ENCODE results near the gene E4F1. TPM values are rescaled to one million over a fixed set of nuclear protein-coding genes. Genes with fewer than 3 reads are reported as not detected.
"Not testable (repeated sequence)": the region's sequence is repeated elsewhere in the genome, so short reads cannot be mapped to it uniquely, and the experiment has no call there.

Gene E4F1
- total and polyA plus RNA-seq, 9 donors: 0.58 to 26.2 (median 22.7) TPM

- H3K4me1 ChIP-seq (ENCODE audit: insufficient read depth): no peaks in the 10 kb centered on the region
- no peak overlapping the region for H3K27ac ChIP-seq
- DNase-seq: no peak
- H3K4me3 ChIP-seq: no peak overlapping the region
- no peaks in the 10 kb centered on the region for H3K27me3 ChIP-seq
- TF ChIP-seq POLR2A (IDR thresholded peaks at IDR 0.05) (no peak), EP300 (IDR thresholded peaks at IDR 0.05) (no peak)
- TF ChIP-seq, protein P1, sequence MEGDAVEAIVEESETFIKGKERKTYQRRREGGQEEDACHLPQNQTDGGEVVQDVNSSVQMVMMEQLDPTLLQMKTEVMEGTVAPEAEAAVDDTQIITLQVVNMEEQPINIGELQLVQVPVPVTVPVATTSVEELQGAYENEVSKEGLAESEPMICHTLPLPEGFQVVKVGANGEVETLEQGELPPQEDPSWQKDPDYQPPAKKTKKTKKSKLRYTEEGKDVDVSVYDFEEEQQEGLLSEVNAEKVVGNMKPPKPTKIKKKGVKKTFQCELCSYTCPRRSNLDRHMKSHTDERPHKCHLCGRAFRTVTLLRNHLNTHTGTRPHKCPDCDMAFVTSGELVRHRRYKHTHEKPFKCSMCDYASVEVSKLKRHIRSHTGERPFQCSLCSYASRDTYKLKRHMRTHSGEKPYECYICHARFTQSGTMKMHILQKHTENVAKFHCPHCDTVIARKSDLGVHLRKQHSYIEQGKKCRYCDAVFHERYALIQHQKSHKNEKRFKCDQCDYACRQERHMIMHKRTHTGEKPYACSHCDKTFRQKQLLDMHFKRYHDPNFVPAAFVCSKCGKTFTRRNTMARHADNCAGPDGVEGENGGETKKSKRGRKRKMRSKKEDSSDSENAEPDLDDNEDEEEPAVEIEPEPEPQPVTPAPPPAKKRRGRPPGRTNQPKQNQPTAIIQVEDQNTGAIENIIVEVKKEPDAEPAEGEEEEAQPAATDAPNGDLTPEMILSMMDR (IDR thresholded peaks at IDR 0.05): no peak
- H3K9me3 ChIP-seq: no peaks in the 10 kb centered on the region
- no peaks in the 10 kb centered on the region for H3K36me3 ChIP-seq
- intact Hi-C loops (cut with DNase I): no loop called here
- 95 to 97% (median 95%) methylated on average over 8 of the region's 8 CpGs for WGBS, 3 donors
Measured at GRCh38 chr16:2260250-2260649, 36.9 kb downstream of the E4F1 start.

DNA sequence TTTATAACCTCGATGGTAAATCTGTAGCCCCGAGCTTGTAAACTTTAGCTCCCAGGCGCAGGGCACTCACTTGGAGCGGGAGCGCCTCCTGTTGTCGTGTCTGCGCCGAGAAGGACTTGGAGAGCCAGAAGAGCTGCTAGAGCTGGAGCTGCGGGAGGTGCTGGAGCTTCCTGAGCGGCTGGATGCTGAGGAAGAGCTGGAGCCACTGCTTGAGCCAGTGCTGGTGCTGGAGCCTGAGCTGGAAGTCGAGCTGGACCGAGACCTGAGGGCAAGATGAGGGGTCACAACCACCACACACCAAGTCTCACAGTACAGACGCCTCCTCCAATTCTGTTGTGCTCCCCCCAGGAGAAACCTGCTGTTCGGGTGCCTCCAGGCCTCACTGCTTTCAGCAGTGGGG is 39.6 kb downstream of the E4F1 start:
- H3K4me3 ChIP-seq; DNase-seq; H3K36me3 ChIP-seq; H3K27me3 ChIP-seq; H3K4me1 ChIP-seq (ENCODE audit: insufficient read depth); H3K9me3 ChIP-seq; intact Hi-C loops (cut with DNase I); H3K27ac ChIP-seq: not testable (repeated sequence)
- 80 to 84% (median 80%) methylated on average over 14 of the region's 14 CpGs for WGBS, 3 donors

GRCh38 chr16:2266887-2267286 is 43.5 kb downstream of the E4F1 start:
- H3K36me3 ChIP-seq; H3K9me3 ChIP-seq; DNase-seq; H3K4me1 ChIP-seq (ENCODE audit: insufficient read depth); intact Hi-C loops (cut with DNase I); H3K27ac ChIP-seq; H3K27me3 ChIP-seq: not testable (repeated sequence)
- WGBS, 3 donors: 4 to 5% (median 4%) methylated on average over 7 to 12 of the region's 12 CpGs
- H3K4me3 ChIP-seq: peak overlapping the region; percentile 85

DNA sequence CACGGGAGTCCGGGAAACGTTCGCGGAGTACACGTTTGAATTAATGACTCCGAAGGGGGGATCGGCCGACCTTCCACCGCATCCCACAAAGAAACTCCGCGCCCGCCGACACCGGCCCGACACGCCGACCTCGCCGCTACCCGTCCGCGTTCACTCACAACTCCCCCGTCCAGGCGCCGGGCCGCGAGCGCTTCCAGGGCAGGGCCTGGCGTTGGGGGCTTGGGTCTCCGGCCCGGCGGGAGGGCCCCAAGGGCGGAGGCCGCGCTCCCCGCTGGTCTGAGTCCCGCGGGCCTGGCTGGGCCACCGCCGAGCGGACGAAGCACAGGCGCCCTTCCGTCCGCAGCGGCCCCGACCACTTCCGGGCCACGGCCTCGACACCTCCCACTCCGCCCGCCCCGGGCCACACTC is 44.1 kb downstream of the E4F1 start:
- DNase-seq; H3K9me3 ChIP-seq; H3K4me1 ChIP-seq (ENCODE audit: insufficient read depth); H3K27me3 ChIP-seq; intact Hi-C loops (cut with DNase I); H3K36me3 ChIP-seq: not testable (repeated sequence)
- peak overlapping the region; percentile 85 for H3K4me3 ChIP-seq
- 0 to 1% (median 0%) methylated on average over 38 to 54 of the region's 54 CpGs for WGBS, 3 donors
- H3K27ac ChIP-seq: peak overlapping the region; percentile 92 to 97

- Histone ChIP-seq H3K4me3 (peak within 1 kb of the TSS; percentile 85), H3K27ac (peak within 1 kb of the TSS; percentile 92 to 97), H3K4me1 (ENCODE audit: insufficient read depth) (peaks cover 5% of the 10 kb centered on the region), H3K9me3 (no peaks in the 10 kb centered on the region), H3K36me3 (no peaks in the 10 kb centered on the region), H3K27me3 (no peaks in the 10 kb centered on the region)
- TF ChIP-seq POLR2A (IDR thresholded peaks at IDR 0.05) (peak; percentile 99), EP300 (IDR thresholded peaks at IDR 0.05) (peak; percentile 91)
- TF ChIP-seq, protein P1 (IDR thresholded peaks at IDR 0.05): peak in 2 of 3 donors; percentile 30 to 35
- 0 to 2% (median 1%) methylated on average over 71 to 88 of the region's 88 CpGs for WGBS, 3 donors
- intact Hi-C loops (cut with DNase I): no loop called here
- peak; percentile 95 to 98 (median 97) for DNase-seq
Measured at GRCh38 chr16:2267913-2268666, 44.7 kb downstream of the E4F1 start, which contains the start of gene RNPS1. TSS of gene RNPS1 (minus strand) at chr16:2268126. CDS start at chr16:2264643, 3,483 bp downstream.

DNA sequence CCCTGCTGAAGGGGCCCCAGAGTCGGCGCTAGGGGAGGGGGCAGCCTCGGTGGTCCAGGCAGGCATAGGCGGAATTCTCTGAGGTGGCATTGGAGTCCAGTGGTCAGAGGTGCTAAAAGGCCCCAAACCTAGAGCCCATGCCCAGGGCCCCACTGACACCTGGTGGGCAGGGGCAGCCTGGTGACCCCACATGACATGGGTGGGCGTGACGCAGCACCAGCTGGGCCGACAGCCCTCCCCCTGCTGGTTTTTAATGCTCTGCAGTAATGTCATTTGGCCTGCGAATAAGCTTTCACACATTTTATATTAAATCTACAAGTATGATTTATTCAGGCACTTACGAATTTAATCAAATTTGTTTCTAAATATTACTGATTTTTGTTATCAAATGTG is 46.7 kb downstream of the E4F1 start:
- Histone ChIP-seq H3K4me3 (no peak overlapping the region), H3K27ac (no peak overlapping the region), H3K36me3 (no peaks in the 10 kb centered on the region), H3K4me1 (ENCODE audit: insufficient read depth) (peaks cover 5% of the 10 kb centered on the region), H3K27me3 (no peaks in the 10 kb centered on the region), H3K9me3 (no peaks in the 10 kb centered on the region)
- 79 to 83% (median 82%) methylated on average over 9 of the region's 9 CpGs for WGBS, 3 donors
- intact Hi-C loops (cut with DNase I): no loop called here
- no peak for TF ChIP-seq POLR2A (IDR thresholded peaks at IDR 0.05)
- no peak for TF ChIP-seq EP300 (IDR thresholded peaks at IDR 0.05)
- TF ChIP-seq, protein P1 (IDR thresholded peaks at IDR 0.05): no peak
- no peak for DNase-seq
